GM21423 (cell line): ENCODE data around the gene SPACA1.
A peak's percentile ranks its signal among the peaks of the same experiment; 100 is the strongest.
"Not testable (repeated sequence)": the region's sequence is repeated elsewhere in the genome, so short reads cannot be mapped to it uniquely, and the experiment has no call there.

ENCODE experiments used
- ATAC-seq: cut with Tn5 transposase; IDR thresholded peaks from one replicate; pipeline ENCODE4 v1.9.1; 2021; ENCODE audit warnings: mild to moderate bottlenecking, moderate library complexity; ENCODE audit not compliant: unreplicated experiment

Gene SPACA1, protein sequence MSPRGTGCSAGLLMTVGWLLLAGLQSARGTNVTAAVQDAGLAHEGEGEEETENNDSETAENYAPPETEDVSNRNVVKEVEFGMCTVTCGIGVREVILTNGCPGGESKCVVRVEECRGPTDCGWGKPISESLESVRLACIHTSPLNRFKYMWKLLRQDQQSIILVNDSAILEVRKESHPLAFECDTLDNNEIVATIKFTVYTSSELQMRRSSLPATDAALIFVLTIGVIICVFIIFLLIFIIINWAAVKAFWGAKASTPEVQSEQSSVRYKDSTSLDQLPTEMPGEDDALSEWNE

DNA sequence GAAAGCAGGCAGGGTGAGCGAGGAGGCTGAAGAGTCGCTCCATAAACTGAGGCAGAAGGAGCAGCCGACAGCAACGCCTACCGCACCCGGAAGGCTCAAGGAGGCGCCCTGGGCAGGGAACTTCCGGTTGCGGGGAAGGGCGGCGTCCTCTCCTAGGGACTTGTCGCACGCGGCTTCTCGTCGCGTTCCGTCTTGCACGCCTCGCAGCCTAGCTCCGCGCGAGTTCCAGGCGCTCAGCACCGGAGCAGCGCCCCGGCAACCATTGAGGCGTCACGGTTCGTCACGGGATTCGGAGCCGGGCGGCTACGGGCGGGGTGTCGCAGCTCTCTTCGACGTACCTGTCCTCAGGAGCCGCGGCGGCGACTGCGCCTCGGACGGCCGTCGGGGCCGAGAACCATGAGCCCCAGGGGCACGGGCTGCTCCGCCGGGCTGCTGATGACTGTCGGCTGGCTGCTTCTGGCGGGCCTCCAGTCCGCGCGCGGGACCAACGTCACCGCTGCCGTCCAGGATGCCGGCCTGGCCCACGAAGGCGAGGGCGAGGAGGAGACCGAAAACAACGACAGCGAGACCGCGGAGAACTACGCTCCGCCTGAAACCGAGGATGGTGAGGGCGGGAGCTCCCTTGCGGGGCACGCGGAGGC is at the start of gene SPACA1:
SPACA1 (plus strand) TSS at position 332 of the 641 bp plus-strand sequence; CDS start at position 397, 65 bp downstream.
- ATAC-seq: no peak

DNA sequence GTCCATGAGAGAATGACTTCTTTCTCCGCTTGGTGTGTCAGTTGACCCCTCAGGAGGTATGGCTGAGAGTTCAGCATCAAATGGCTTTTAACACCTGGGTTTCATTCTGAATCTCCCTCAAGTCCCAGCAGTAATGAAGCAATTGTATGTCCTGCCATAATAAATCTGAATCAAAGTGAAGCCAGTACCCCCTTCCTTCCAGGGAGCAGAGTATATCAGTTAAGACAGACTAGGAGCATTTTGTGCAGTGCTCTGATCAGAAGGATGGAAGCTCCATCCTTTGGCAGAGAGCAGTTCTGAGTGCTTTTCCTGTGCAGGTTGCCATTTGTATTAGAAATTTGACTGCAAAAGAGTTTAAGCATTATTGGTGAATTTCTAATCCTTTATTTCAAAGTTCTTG is 46.9 kb upstream of the SPACA1 start:
- ATAC-seq: no peak

DNA sequence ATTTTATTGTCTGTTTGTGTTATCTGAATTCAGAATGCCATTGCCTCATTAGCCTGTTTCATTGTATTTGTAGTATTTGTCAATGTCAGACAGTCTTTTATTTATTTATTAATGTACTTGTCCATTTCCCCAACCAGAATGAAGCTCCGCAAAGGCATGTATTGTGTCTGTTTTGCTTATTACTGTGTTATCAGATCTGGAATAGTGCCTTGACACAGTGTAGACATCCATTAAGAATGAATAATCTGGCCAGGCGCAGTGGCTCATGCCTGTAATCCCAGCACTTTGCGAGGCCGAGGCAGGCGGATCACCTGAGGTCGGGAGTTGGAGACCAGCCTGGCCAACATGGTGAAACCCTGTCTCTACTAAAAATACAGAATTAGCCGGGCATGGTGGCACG is 46.4 kb upstream of the SPACA1 start:
- not testable (repeated sequence) for ATAC-seq

DNA sequence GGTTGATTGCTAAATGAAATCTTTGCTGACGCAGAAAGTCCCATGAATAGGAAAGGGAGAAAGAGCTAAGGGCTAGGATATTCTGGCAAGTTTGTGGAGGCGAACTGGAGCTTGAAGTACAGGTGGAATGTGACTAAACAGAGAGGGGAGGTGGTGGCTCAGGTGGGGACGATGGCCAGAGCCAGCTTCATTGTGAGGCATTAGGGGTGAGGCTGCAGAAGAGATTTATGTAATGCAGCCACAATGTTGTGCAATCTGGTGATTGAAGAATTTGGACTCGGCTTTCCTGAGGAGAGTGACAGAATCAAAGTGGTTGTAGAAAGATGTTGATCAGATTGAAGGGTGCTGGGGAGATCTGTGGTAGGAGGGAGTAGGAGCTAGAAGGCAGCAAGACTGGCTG is 42.9 kb upstream of the SPACA1 start:
- ATAC-seq: no peak

DNA sequence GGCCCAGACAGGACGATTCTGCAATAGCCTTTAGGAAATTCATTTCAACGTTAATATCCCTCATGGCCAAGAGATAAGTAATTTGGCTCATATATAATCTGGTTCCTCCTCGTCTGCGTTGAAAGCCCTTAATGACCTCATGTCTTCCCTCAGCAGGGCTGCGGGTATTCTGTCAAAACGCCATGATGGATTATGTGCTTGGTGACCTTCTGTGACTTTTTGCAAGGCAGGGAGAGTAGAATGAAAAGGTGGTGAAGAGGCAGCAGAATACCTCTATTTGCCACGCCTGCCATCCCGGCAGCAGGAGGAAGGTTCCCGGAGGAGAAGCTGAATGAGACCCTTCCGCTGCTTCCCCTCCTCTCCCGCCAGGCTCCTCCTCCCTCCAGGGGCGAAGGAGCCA is 41.1 kb upstream of the SPACA1 start:
- ATAC-seq: no peak

DNA sequence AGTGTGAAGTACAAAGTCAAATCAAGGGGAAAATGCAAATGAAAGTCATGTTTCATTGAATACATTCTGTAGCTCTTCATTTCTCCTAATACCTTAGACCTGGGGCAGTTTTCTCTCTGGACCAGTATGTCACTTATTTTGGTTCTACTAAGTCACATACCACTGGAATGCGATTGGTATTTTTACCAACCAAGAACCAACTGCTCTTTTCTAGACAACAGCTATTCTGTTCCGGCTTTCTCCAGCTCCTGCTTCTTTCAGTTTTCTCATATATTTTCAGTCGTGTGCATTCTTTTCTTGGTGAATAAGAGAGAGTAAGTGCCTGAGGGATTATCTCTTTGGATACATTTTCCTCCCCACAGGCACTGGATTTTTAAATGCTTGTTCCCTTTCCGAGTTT is 39.2 kb upstream of the SPACA1 start:
- no peak for ATAC-seq

DNA sequence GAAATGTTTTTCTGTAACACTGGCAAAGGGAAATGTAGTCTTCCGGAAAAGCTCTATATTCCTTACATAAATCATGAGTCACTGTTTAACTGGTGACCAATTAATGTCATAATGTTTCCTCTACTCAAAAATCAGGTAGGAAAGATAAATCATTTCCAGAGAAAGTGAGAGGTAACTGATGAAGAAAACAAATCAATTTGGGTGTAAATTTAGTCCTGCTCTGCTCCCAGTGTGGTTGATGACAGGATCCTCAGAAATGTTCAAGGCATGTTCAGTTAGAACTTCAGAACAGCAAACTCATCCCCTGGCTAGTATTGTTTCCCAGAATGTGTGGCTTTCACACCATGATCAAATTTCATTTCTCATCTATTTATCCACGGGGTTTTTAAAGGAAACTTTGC is 38.8 kb upstream of the SPACA1 start:
- no peak for ATAC-seq

DNA sequence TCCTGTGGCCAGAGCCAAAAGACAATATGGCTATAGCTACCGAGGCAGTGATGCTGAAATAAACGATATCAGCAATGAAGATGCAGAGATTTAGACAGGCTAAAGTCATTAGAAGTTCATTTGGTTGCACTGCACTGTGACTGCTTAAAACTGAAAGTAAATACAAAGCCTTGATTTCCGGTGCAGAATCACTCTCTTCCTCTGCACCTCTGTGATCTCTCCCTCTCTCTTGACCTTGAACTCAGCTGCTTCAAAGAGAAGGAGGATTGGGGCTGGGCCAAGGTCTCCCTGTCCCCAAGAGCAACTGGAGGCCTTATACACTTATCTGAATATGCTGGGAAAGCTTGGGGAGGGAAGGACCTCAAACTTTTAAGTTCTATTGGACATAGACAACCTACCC is 34.6 kb upstream of the SPACA1 start:
- peak; percentile 63 for ATAC-seq

DNA sequence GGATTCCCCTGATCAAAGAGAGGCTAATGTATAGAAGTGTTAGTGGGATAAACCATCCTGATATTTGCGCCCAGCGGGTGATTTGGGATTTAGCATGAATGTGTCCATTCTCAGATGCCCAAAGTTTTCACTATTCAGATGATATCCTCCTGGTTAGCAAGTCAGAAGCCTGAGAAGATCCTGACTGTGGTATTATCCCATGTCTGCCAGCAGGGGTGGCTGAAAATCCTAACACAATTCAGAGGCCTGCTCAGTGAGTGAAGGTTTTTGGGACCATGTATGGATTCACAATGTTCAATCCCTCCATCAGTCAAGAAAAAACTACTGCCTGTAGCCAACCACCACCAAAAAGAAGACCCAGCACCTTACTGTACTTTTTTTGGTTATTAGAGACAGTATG is 34.1 kb upstream of the SPACA1 start:
- ATAC-seq: no peak

DNA sequence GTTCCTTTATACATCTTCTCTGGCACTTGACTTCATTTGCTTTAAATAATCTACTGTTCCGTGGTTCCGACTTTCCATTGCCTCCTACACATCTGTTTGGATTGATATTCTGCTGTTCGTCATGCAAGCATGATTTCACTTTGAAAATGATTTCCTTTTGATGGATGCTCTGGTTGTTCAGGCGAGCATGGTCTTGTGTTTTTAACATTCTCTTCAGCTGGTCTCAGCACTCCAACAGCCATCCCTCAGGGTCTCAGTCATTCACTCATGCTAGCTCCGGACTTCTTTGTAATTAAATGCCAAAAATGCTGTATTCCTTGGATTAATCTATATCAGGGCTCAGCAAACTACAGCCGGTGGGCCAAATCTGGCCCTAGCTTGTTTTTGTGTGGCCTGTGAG is 27.2 kb upstream of the SPACA1 start:
- ATAC-seq: no peak

DNA sequence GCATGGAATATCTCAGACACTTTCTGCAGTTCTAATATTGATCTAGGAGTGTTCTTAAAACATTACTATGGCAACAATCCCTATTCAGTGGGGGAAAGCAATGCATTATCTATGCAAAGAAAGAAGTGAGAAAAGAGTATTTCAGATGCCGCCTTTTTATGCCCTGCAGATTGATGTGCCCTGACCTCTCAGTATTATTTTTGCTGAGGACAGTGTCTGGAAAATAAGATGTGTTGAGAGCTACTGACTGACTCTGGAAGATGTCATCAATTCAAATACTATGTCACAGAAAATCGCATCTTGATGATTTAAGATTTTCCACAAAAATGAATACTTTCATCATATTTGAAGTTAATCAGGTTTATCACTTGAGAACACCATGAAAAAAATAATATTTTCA is 22.9 kb upstream of the SPACA1 start:
- no peak for ATAC-seq

DNA sequence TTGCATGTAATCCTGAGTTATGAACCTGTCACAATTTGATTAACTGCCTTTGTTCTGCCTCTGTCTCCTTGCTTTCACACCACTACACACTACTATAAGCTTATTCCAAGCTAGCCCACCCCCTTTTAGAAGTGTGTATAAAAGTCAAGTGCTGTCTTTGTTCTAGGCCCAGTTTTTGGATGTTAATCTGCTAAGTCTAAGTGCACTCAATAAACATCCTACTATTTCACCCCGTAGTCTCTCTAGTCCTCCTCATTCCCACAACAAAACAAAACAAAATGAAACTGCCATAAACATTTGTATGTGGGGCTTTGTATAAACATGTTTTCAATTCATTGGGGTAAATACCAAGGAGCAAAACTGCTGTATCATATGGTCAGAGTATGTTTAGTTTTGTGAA is 16.1 kb upstream of the SPACA1 start:
- no peak for ATAC-seq

DNA sequence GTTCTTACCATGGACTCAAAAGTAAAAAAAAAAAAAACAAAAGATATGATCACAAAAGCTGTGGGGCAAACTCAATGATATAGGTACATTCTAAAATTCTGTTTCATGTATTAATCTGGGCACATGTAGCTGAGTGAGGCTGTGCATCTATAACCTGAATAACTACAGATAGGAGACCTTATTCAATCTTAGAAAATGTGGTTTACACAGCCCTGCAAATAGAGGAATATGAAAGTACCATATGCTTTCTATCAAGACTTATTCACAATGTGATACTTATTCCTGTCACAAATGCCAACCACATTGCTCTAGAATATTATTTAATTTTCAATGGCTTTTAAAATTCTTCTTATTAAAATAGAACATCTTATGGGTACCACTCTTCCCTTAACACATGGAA is 3.1 kb upstream of the SPACA1 start:
- no peak for ATAC-seq

DNA sequence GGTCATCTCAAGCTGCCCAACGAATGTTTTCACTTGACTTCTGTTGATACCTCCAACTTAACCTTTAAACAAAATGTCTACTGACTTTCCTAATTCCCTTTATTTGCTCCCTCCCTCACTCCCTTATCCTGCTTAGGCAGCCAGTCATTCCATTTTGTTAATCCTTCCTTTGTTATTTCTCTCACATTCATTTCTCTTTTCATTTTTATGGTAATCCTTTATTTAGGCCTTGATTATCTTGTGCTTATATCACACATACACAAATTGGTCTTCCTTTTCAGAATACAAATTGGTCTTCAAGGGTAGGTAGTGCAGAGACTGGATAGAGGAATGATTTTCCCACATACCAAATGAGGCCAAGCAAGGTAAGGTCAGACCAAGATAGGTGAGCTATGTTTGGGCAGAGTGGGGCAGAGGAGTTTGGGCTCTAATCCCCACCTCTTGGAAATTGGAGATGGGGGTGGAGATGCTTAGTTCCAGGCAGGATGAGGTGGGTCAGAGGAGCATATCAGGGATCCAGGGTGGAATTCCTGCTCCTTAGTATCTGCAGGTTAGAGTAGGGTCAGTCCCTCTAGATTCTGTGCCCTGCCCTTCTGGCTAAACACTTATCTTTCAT is 2.0 kb upstream of the SPACA1 start:
- ATAC-seq: no peak

DNA sequence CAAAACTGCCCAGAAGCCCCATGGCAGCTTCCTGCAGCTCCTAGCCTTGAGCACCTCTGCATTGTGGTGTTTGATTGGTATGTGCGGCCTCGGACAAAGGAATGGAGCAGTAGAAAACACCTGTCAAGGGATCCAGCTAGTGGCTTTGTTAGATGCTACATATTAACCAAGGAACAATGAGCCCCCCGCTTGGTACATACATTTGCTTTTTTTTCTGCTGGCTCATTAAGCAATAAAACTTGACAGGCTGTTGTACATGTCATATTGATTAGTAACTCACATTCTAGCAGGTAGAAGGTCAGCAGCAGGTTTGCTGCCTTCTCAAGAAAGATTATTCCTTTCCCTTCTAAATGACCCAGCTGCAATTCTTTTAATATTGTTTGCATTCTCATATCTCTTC is 937 bp downstream of the SPACA1 start:
- ATAC-seq: no peak

DNA sequence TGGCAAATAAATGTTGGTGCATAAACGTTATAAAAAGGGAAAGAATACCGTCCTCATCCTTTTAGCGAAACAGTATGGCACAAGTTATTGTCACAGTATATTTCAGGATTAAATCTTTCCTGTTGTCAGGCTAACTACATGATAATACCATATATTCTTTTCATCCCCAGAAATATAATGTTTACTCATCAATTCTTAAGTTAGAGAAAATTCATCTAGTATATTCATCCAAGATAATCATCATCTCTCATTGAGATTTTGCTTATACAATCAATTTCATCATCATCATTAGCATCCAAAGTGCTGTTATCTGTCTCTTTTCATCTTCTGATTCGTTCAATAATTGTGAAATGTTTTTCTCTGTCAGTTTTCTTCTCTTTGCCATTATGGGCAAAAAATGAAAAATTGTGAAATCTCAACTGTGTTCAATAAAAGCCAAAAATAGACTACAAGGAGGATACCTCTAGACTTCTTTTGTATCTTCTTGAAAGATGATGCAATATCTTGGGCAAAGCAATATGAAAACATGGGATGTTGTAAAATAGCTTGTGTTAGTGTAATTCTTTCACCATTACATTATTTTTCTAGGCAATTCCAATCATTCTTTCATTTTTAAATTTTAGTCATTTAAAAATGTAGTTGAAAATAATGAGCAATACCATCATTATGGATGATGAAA is 2.6 kb downstream of the SPACA1 start:
- ATAC-seq: no peak

DNA sequence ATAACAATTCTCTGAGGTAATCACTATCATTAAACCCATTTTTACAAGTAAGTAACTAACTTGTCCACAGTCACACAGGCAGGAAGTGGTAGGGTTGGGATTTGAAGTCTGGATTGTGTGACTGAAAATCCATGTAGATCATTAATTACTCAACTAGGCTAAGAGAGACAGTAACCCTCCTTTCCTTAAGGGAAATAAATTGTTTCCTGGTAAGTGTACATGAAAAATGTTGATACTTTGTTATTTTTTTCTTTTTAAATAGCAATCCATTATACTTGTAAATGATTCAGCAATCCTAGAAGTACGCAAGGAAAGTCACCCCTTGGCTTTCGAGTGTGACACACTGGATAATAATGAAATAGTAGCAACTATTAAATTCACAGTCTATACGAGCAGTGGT is 11.6 kb downstream of the SPACA1 start:
- ATAC-seq: no peak

DNA sequence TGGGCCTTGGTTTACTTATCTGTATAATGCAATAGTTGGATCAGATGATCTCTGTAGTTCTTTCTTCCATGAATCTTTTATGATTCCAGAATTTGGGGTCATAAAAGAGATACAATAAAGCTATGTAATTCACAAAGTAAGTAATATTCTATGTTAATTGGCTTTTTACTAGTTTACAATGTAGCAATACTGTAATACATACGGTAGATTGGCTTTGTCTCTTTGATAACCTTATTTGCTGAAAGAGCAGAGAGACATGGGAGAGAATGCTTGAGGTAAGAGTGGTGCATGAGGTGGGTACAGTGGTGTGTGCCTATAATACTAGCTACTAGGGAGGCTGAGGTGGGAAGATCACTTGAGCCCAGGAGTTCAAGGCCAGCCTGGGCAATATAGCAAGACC is 14.7 kb downstream of the SPACA1 start:
- ATAC-seq: no peak

DNA sequence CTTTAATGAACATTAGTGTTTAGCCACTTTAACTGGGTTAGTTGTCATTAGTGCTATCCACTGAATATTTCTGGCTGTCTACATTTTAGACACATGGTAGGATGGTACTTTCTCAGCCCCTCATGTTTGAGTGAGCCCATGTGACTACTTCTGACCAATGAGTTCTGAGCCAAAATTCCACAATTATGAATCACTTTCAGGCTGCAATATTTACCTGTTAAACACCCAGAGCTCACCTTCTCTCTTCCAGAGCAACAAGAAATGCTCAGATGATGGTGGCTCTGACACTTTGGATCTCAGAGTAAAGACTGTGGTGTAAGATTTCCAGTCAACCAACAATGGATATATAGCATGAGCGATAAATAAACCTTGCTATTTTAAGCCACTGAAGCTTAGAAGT is 24.8 kb downstream of the SPACA1 start:
- no peak for ATAC-seq

DNA sequence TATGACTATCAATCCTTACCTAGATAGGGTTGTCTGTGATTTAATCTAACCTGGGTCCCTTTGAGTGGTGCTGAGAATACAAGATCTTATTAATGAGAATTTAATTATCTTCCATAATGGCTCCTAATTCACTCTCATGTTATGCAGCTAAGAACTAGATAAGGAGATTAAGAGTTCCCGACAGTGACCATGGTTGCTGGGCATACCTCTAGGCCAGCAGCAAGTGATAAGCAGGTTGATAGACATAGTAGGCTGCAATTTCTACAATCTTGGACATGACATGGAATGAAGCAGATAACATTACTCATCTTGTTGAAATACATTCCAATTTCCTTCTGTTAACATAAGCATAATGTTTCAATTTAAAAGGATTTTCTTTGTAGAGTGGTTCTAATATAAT is 27.1 kb downstream of the SPACA1 start:
- no peak for ATAC-seq

DNA sequence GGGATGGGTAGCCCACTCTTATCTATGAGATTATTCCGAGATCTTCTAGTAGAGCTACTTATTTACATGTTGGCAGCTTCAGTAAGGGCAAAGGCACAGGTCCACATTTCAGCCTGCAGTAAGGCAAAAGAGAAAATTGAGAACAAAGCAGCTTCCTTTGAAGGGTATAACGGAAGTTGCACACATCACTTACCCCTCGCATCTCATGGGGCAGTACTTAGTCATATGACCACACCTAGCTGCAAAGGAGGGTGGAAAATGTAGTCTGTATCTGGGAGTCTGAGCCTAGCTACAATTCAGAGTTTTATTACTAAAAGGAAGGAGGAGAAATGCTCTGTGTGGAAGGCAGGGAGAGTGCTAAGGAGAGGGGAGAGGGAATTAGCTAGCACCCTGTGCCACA is 29.7 kb downstream of the SPACA1 start:
- no peak for ATAC-seq

DNA sequence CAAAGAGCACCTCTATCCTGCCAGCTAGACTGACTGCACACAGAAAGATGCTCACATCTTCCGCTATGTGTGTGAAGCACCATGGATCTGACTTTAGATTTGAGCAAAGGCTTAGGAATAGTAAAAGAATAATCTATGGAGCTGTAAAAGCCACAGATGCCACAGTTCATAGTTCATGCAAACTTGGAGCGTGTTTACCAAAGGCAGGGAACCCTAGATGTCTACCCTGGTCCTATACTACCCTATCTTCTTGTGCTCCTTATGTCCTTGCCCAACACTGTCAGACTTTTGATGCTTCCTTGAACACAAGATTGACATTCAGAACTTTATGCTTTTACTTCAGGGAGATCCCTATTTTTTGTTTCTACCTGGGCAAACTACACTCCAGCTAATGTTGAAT is 39.2 kb downstream of the SPACA1 start:
- ATAC-seq: no peak
